WTC11 (cell line): ENCODE data around the gene EEF2. TPM values are rescaled to one million over a fixed set of nuclear protein-coding genes. Genes with fewer than 3 reads are reported as not detected.

ENCODE experiments used
- CBFB ChIP-seq: sonication (generic); formaldehyde crosslinking; IDR thresholded peaks from 2 replicates; pipeline ENCODE4 v1.8.1; 2022; ENCODE audit warnings: mild to moderate bottlenecking, low read depth, missing genetic modification reagents
- CREM ChIP-seq: sonication (generic); formaldehyde crosslinking; IDR thresholded peaks from 2 replicates; pipeline ENCODE4 v1.8.1; 2022; ENCODE audit warnings: mild to moderate bottlenecking, missing genetic modification reagents, moderate library complexity
- ESRRA ChIP-seq: sonication (generic); formaldehyde crosslinking; IDR thresholded peaks from 2 replicates; pipeline ENCODE4 v1.8.1; 2022; ENCODE audit warnings: mild to moderate bottlenecking, missing genetic modification reagents, borderline replicate concordance
- GABPB1 ChIP-seq: sonication (generic); formaldehyde crosslinking; IDR thresholded peaks from 2 replicates; pipeline ENCODE4 v1.8.1; 2023; ENCODE audit warnings: mild to moderate bottlenecking, missing genetic modification reagents
- NR2C2 ChIP-seq: sonication (generic); formaldehyde crosslinking; IDR thresholded peaks from 2 replicates; pipeline ENCODE4 v1.8.0; 2022; ENCODE audit warnings: mild to moderate bottlenecking, missing genetic modification reagents
- PRRX2 ChIP-seq: fragments of 250-450 bp; sonication (Bioruptor Pico); IDR thresholded peaks from 2 replicates; pipeline ENCODE4 v1.8.0; 2021; ENCODE audit warnings: mild to moderate bottlenecking
- RORB ChIP-seq: fragments of 250-450 bp; sonication (Bioruptor Pico); IDR thresholded peaks from 2 replicates; pipeline ENCODE4 v1.9.0; 2021; ENCODE audit warnings: mild to moderate bottlenecking
- SOX15 ChIP-seq: fragments of 250-450 bp; sonication (Bioruptor Pico); IDR thresholded peaks from 2 replicates; pipeline ENCODE4 v1.9.0; 2021; ENCODE audit warnings: mild to moderate bottlenecking
- TCF7 ChIP-seq: sonication (generic); formaldehyde crosslinking; IDR thresholded peaks from 2 replicates; pipeline ENCODE4 v1.8.0; 2022; ENCODE audit warnings: mild to moderate bottlenecking, low read depth, missing genetic modification reagents, moderate library complexity
- ZBTB21 ChIP-seq: sonication (generic); formaldehyde crosslinking; IDR thresholded peaks from 2 replicates; pipeline ENCODE4 v1.8.1; 2023; ENCODE audit warnings: mild to moderate bottlenecking, missing genetic modification reagents, borderline replicate concordance
- ZNF138 ChIP-seq: sonication (generic); formaldehyde crosslinking; conservative IDR thresholded peaks from 2 replicates; pipeline ENCODE4 v1.8.1; 2022; ENCODE audit warnings: mild to moderate bottlenecking, moderate library complexity, missing genetic modification reagents
- ZNF219 ChIP-seq: sonication (generic); formaldehyde crosslinking; IDR thresholded peaks from 2 replicates; pipeline ENCODE4 v1.8.0; 2023; ENCODE audit warnings: missing genetic modification reagents, mild to moderate bottlenecking, borderline replicate concordance
- ZNF232 ChIP-seq: sonication (generic); formaldehyde crosslinking; IDR thresholded peaks from 2 replicates; pipeline ENCODE4 v1.8.0; 2022; ENCODE audit warnings: mild to moderate bottlenecking, missing genetic modification reagents
- ZNF263 ChIP-seq: sonication (generic); formaldehyde crosslinking; IDR thresholded peaks from 2 replicates; pipeline ENCODE4 v1.8.1; 2022; ENCODE audit warnings: low read depth, mild to moderate bottlenecking, moderate library complexity, missing genetic modification reagents
- ZNF317 ChIP-seq: sonication (generic); formaldehyde crosslinking; IDR thresholded peaks from 2 replicates; pipeline ENCODE4 v1.8.1; 2023; ENCODE audit warnings: low read depth, mild to moderate bottlenecking, moderate library complexity, missing genetic modification reagents, borderline replicate concordance
- ZNF416 ChIP-seq: fragments of 250-450 bp; sonication (Bioruptor Pico); IDR thresholded peaks from 2 replicates; pipeline ENCODE4 v1.9.0; 2021; ENCODE audit warnings: mild to moderate bottlenecking, inconsistent platforms
- ZNF423 ChIP-seq: fragments of 250-450 bp; sonication (Bioruptor Pico); IDR thresholded peaks from 2 replicates; pipeline ENCODE4 v2.1.2; 2022; ENCODE audit warnings: mild to moderate bottlenecking, moderate library complexity
- total RNA-seq: library from RNA; stranded (reverse); gene quantifications from 3 replicates; pipeline ENCODE4 v1.2.3, GENCODE V29; 2021
- TF ChIP-seq, protein P1 (sequence below): sonication (generic); formaldehyde crosslinking; IDR thresholded peaks from 2 replicates; pipeline ENCODE4 v1.8.0; 2023; ENCODE audit warnings: mild to moderate bottlenecking, missing genetic modification reagents
- TF ChIP-seq, protein P2 (sequence below): sonication (generic); formaldehyde crosslinking; IDR thresholded peaks from 2 replicates; pipeline ENCODE4 v1.8.1; 2023; ENCODE audit warnings: mild to moderate bottlenecking, missing genetic modification reagents, moderate library complexity
- TF ChIP-seq, protein P3 (sequence below): sonication (generic); formaldehyde crosslinking; IDR thresholded peaks from 2 replicates; pipeline ENCODE4 v1.8.0; 2022; ENCODE audit warnings: mild to moderate bottlenecking, missing genetic modification reagents
- TF ChIP-seq, protein P4 (sequence below): fragments of 250-450 bp; sonication (Bioruptor Pico); IDR thresholded peaks from 2 replicates; pipeline ENCODE4 v1.9.0; 2021; ENCODE audit warnings: mild to moderate bottlenecking
- TF ChIP-seq, protein P5 (sequence below): fragments of 250-450 bp; sonication (Bioruptor Pico); IDR thresholded peaks from 2 replicates; pipeline ENCODE4 v1.9.0; 2021; ENCODE audit warnings: mild to moderate bottlenecking
- TF ChIP-seq, protein P6 (sequence below): fragments of 250-450 bp; sonication (Bioruptor Pico); conservative IDR thresholded peaks from 2 replicates; pipeline ENCODE4 v1.9.0; 2021; ENCODE audit warnings: mild to moderate bottlenecking
- TF ChIP-seq, protein P7 (sequence below): sonication (generic); formaldehyde crosslinking; IDR thresholded peaks from 2 replicates; pipeline ENCODE4 v1.8.1; 2023; ENCODE audit warnings: mild to moderate bottlenecking, missing genetic modification reagents
- TF ChIP-seq, protein P8 (sequence below): fragments of 250-450 bp; sonication (Bioruptor Pico); IDR thresholded peaks from 2 replicates; pipeline ENCODE4 v2.1.2; 2022; ENCODE audit warnings: mild to moderate bottlenecking, moderate library complexity

The EEF2 gene
- total RNA-seq, 1 experiment from 2014 or later, result 3,572 TPM

DNA sequence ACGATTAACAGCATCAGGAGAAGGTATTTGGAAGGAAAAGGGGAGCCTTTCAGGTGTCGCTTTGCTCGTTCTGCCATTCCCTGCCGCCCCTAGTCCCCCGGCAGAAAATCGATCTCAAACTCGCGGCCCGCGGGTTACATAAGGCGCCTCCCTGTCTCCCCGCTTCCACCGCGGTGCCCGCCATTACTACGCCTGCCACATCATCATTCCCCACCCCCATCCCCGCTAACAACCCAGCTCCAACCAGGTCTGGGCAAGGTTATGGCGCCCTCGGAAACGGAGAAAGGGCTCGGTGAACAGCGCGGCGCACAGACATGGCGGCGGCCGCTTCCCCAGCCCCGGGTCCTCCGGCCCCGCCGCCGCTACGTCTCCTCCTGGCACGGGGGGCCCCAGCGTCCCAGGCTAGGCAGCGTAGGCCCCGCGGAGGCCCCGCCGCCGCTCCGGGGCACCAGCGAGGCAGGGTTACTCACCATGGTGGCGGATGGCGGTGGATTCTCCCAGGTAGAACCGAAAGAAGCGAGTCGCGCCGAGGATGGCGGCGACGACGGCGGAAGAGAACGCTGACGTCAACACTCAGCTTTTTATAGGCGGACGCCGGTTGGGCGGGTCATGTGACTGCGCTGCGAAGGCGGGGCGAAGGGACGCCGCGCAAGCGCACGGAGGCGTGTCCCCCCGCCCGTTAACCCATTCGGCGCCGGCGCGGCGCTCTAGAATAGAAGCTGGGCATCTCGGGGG, at the start of gene EEF2 (continued):
- TF ChIP-seq, protein P1, sequence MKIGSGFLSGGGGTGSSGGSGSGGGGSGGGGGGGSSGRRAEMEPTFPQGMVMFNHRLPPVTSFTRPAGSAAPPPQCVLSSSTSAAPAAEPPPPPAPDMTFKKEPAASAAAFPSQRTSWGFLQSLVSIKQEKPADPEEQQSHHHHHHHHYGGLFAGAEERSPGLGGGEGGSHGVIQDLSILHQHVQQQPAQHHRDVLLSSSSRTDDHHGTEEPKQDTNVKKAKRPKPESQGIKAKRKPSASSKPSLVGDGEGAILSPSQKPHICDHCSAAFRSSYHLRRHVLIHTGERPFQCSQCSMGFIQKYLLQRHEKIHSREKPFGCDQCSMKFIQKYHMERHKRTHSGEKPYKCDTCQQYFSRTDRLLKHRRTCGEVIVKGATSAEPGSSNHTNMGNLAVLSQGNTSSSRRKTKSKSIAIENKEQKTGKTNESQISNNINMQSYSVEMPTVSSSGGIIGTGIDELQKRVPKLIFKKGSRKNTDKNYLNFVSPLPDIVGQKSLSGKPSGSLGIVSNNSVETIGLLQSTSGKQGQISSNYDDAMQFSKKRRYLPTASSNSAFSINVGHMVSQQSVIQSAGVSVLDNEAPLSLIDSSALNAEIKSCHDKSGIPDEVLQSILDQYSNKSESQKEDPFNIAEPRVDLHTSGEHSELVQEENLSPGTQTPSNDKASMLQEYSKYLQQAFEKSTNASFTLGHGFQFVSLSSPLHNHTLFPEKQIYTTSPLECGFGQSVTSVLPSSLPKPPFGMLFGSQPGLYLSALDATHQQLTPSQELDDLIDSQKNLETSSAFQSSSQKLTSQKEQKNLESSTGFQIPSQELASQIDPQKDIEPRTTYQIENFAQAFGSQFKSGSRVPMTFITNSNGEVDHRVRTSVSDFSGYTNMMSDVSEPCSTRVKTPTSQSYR (CRISPR knock-in tag), result no peak
- peak; percentile 48 for TF ChIP-seq ZNF232 (CRISPR knock-in tag)
- TF ChIP-seq CBFB (CRISPR knock-in tag), result no peak
- TF ChIP-seq, protein P2, sequence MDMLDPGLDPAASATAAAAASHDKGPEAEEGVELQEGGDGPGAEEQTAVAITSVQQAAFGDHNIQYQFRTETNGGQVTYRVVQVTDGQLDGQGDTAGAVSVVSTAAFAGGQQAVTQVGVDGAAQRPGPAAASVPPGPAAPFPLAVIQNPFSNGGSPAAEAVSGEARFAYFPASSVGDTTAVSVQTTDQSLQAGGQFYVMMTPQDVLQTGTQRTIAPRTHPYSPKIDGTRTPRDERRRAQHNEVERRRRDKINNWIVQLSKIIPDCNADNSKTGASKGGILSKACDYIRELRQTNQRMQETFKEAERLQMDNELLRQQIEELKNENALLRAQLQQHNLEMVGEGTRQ (CRISPR knock-in tag), result peak; percentile 98
- TF ChIP-seq ZNF263 (CRISPR knock-in tag), result no peak
- TF ChIP-seq RORB (CRISPR knock-in tag), result no peak
- TF ChIP-seq ESRRA (CRISPR knock-in tag), result no peak
- TF ChIP-seq, protein P3, sequence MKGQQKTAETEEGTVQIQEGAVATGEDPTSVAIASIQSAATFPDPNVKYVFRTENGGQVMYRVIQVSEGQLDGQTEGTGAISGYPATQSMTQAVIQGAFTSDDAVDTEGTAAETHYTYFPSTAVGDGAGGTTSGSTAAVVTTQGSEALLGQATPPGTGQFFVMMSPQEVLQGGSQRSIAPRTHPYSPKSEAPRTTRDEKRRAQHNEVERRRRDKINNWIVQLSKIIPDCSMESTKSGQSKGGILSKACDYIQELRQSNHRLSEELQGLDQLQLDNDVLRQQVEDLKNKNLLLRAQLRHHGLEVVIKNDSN (CRISPR knock-in tag), result peak; percentile 97
- TF ChIP-seq, protein P4, sequence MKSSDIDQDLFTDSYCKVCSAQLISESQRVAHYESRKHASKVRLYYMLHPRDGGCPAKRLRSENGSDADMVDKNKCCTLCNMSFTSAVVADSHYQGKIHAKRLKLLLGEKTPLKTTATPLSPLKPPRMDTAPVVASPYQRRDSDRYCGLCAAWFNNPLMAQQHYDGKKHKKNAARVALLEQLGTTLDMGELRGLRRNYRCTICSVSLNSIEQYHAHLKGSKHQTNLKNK (CRISPR knock-in tag), result peak; percentile 79; the same call in 1 of the 2 replicates
- TF ChIP-seq NR2C2 (CRISPR knock-in tag), result no peak
- no peak for TF ChIP-seq SOX15 (CRISPR knock-in tag)
- peak; percentile 48; the same call in 1 of the 2 replicates for TF ChIP-seq ZNF317 (CRISPR knock-in tag)
- peak; percentile 69; the same call in 1 of the 2 replicates for TF ChIP-seq PRRX2 (CRISPR knock-in tag)
- TF ChIP-seq, protein P5, sequence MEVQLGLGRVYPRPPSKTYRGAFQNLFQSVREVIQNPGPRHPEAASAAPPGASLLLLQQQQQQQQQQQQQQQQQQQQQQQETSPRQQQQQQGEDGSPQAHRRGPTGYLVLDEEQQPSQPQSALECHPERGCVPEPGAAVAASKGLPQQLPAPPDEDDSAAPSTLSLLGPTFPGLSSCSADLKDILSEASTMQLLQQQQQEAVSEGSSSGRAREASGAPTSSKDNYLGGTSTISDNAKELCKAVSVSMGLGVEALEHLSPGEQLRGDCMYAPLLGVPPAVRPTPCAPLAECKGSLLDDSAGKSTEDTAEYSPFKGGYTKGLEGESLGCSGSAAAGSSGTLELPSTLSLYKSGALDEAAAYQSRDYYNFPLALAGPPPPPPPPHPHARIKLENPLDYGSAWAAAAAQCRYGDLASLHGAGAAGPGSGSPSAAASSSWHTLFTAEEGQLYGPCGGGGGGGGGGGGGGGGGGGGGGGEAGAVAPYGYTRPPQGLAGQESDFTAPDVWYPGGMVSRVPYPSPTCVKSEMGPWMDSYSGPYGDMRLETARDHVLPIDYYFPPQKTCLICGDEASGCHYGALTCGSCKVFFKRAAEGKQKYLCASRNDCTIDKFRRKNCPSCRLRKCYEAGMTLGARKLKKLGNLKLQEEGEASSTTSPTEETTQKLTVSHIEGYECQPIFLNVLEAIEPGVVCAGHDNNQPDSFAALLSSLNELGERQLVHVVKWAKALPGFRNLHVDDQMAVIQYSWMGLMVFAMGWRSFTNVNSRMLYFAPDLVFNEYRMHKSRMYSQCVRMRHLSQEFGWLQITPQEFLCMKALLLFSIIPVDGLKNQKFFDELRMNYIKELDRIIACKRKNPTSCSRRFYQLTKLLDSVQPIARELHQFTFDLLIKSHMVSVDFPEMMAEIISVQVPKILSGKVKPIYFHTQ (CRISPR knock-in tag), result no peak
- TF ChIP-seq ZNF138 (CRISPR knock-in tag), result no peak
- TF ChIP-seq, protein P6, sequence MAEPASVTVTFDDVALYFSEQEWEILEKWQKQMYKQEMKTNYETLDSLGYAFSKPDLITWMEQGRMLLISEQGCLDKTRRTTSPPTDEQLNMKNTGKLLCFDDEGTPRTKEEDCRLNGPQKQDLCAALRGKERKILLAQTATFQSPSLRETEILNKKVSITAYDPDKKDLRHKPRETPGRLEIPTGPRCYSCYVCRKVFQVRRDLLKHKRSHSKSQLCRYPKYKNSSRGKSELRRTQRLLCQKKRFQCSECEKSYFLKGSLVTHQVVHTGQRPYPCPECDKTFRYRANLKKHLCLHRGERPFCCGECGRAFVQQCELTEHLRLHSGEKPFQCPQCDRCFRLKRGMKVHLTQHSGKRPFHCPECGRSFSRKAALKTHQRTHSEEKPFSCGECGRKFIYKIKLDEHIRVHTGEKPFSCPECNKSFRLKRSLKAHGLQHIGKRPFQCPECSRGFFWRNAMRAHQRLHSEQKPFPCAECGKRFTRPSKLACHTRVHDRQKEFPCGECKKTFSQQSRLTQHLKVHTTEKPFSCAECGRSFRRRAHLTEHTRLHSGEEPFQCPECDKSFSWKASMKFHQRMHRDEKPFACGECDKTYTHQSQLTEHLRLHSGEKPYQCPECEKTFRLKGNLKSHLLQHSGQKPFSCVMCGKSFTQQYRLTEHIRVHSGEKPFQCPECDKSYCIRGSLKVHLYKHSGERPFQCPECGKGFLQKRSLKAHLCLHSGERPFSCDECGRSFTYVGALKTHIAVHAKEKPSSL, result no peak
- TF ChIP-seq, protein P7, sequence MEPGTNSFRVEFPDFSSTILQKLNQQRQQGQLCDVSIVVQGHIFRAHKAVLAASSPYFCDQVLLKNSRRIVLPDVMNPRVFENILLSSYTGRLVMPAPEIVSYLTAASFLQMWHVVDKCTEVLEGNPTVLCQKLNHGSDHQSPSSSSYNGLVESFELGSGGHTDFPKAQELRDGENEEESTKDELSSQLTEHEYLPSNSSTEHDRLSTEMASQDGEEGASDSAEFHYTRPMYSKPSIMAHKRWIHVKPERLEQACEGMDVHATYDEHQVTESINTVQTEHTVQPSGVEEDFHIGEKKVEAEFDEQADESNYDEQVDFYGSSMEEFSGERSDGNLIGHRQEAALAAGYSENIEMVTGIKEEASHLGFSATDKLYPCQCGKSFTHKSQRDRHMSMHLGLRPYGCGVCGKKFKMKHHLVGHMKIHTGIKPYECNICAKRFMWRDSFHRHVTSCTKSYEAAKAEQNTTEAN (CRISPR knock-in tag), result peak; percentile 94
- no peak for TF ChIP-seq ZNF219 (CRISPR knock-in tag)
- peak; percentile 75 for TF ChIP-seq GABPB1 (CRISPR knock-in tag)
- peak; percentile 91 for TF ChIP-seq ZBTB21 (CRISPR knock-in tag)
- peak; percentile 92 for TF ChIP-seq CREM (CRISPR knock-in tag)
- TF ChIP-seq TCF7 (CRISPR knock-in tag), result no peak
- TF ChIP-seq ZNF423 (CRISPR knock-in tag), result no peak
- no peak for TF ChIP-seq ZNF416 (CRISPR knock-in tag)
- TF ChIP-seq, protein P8, sequence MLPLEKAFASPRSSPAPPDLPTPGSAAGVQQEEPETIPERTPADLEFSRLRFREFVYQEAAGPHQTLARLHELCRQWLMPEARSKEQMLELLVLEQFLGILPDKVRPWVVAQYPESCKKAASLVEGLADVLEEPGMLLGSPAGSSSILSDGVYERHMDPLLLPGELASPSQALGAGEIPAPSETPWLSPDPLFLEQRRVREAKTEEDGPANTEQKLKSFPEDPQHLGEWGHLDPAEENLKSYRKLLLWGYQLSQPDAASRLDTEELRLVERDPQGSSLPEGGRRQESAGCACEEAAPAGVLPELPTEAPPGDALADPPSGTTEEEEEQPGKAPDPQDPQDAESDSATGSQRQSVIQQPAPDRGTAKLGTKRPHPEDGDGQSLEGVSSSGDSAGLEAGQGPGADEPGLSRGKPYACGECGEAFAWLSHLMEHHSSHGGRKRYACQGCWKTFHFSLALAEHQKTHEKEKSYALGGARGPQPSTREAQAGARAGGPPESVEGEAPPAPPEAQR (CRISPR knock-in tag), result no peak
